NCI-H128 (cell line): Measurements from ENCODE around the gene CNPPD1.

ENCODE experiments used
- DNase-seq: peaks from one replicate; lab custom pipeline; 2025; ENCODE audit not compliant: unreplicated experiment; lab: John Stamatoyannopoulos, UW

CNPPD1 gene

DNA sequence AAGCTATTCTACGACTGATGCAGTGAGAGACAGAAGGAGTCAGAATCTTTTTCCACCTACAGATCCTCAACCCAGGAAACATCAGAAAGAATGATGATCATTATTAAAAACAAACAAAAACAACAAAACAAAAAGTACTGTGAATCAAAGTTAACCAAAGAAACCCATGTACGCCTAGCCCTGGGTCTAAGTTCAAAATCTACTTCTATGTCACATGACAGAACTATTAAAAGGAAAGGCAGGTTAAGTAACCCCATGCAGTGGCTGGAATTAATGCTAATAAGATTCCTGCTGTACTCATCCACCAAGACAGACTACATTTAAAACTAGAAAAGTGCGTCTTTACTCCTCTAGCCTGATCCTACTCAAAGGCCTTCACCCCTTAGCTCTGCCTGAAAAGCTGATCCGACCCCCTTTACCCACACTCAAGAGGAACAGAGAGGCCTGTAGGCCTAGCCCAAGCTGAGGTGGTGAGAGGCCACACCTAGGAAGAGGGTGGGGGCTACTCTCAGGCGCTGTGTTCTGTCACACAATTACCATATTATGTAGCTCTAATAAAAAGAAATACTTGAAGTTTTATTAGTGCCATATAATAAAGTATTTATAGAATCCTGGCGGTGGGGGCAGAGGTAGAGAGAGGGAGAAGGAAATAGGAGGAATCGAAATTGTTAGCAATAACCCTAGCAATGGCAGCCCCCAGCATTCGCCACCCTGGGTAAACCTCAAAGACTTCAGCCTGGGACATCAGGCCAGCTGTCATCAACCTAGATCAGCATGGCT is 53.2 kb downstream of the CNPPD1 start:
- no peak for DNase-seq

DNA sequence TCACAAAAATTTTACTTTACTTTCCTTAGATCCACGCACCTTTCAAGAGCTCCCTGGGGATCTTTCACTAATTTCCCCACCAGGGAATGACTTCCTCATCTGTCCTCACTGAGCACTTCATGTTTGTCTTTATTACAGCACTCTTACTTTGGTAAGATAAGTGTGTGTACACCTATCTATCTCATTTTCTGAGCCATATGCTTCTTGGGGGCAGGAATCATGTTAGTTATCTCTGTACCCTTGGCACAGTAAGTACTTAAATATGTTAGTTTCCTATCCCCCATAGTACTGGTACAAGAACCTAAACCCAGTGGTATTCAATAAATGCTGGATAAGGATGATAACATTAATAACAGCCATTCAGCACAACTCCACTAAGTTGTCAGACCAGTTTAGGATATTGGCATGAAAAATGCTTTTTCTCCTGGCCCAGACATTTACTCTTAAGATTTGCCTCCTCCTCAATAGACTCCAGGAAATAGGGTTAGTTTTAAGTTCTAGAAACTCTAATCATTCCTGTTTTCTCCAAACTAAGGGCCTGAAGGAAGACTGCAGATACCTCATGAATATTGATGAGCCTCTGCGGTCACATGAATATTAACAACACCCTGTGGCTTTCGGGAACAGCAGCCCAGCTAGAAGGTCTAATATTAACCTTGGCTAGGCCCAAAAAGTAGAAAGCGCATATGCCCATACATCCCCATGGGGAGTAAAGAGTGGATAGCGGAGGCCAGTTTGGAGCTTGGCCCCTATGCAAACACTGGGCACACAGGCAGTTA is 54.3 kb downstream of the CNPPD1 start:
- DNase-seq, result no peak
